Endothelial cell of umbilical vein (primary cell): ENCODE data around the gene SAMD1. TPM values are rescaled to one million over a fixed set of nuclear protein-coding genes. Genes with fewer than 3 reads are reported as not detected.

Experiments
- BruUV-seq: library from RNA; stranded (reverse); fragments of 400-500 nt; replicated peaks from 2 replicates; lab custom pipeline; 2021; lab: Mats Ljungman, UMichigan
- CTCF ChIA-PET: fragments of 300-600, 350-600 bp; sonication (Branson Sonifier 250); formaldehyde crosslinking; loops from one replicate; lab custom pipeline; 2021; ENCODE audit warnings: antibody characterized with exemption, inconsistent platforms; lab: Charles Lee
- POLR2A ChIA-PET: fragments of 300-600, 350-600 bp; sonication (Branson Sonifier 250); formaldehyde crosslinking; loops from one replicate; lab custom pipeline; 2021; ENCODE audit warnings: antibody characterized with exemption, inconsistent platforms; lab: Charles Lee
- DNase-seq: peaks from one replicate; pipeline ENCODE4 v3.0.0-alpha.2; 2011; ENCODE audit warnings: low read depth, low spot score
- FAIRE-seq: peaks from 2 replicates; lab custom pipeline; 2011; peaks lifted over from hg19 to GRCh38; lab: Jason Lieb, UNC
- H2AFZ ChIP-seq: 2 replicates; pipeline ENCODE4 v1.6.0; 2012; ENCODE audit warnings: low read depth, low read length, control low read depth, inconsistent platforms
- H3K27ac ChIP-seq: 2 replicates; pipeline ENCODE4 v1.5.1; 2011; ENCODE audit warnings: low read depth, mild to moderate bottlenecking, control low read depth, low read length, moderate library complexity; ENCODE audit not compliant: insufficient read depth
- H3K27me3 ChIP-seq, 2 experiments: 2 replicates each; pipeline versions ENCODE4 v1.6.0 to v1.6.1; 2011; ENCODE audit warnings: low read length in 2 of 2, mixed read lengths in 1 of 2; ENCODE audit not compliant: control insufficient read depth in 2 of 2, insufficient read depth in 2 of 2
- H3K36me3 ChIP-seq, 2 experiments: 2 replicates in 1 of 2; 3 replicates in 1 of 2; pipeline ENCODE4 v1.5.1; 2011; ENCODE audit warnings: low read length in 2 of 2, mild to moderate bottlenecking in 1 of 2, moderate library complexity in 1 of 2; ENCODE audit not compliant: control insufficient read depth in 2 of 2, insufficient read depth in 2 of 2; ENCODE audit errors: extremely low read depth in 1 of 2
- H3K4me1 ChIP-seq: 3 replicates; pipeline ENCODE4 v1.5.1; 2011; ENCODE audit warnings: mild to moderate bottlenecking, low read length; ENCODE audit not compliant: control insufficient read depth, insufficient read depth; ENCODE audit errors: extremely low read depth
- H3K4me2 ChIP-seq: 2 replicates; pipeline ENCODE4 v1.6.1; 2011; ENCODE audit warnings: low read length, control low read depth, mixed read lengths; ENCODE audit not compliant: insufficient read depth
- H3K4me3 ChIP-seq, 3 experiments: fragments of 200-600 bp in 1 of 3; sonication (generic), shearing (Covaris generic) in 1 of 3; replicated peaks in 1 of 3; 2 replicates each; pipeline ENCODE4 v1.5.1; 2011 to 2016; ENCODE audit warnings: control low read depth in 3 of 3, low read length in 3 of 3, mild to moderate bottlenecking in 2 of 3, inconsistent platforms in 1 of 3, low read depth in 1 of 3, moderate library complexity in 1 of 3; ENCODE audit not compliant: insufficient read depth in 1 of 3
- H3K79me2 ChIP-seq: 2 replicates; pipeline ENCODE4 v1.6.0; 2012; ENCODE audit warnings: low read length, inconsistent platforms; ENCODE audit not compliant: control insufficient read depth, insufficient read depth
- H3K9ac ChIP-seq: replicated peaks from 2 replicates; pipeline ENCODE3; 2011; ENCODE audit warnings: low read length, control low read depth; ENCODE audit not compliant: insufficient read depth; ENCODE audit errors: extremely low read depth
- H3K9me1 ChIP-seq: replicated peaks from 3 replicates; pipeline ENCODE4 v1.6.0; 2011; ENCODE audit warnings: mild to moderate bottlenecking, low read length; ENCODE audit not compliant: control insufficient read depth, insufficient read depth; ENCODE audit errors: extremely low read depth
- H3K9me3 ChIP-seq: replicated peaks from 2 replicates; pipeline ENCODE4 v1.5.1; 2012; ENCODE audit warnings: low read length, inconsistent platforms; ENCODE audit not compliant: control insufficient read depth, insufficient read depth
- H4K20me1 ChIP-seq: replicated peaks from 2 replicates; pipeline ENCODE3; 2011; ENCODE audit warnings: mild to moderate bottlenecking, low read length; ENCODE audit not compliant: control insufficient read depth, insufficient read depth; ENCODE audit errors: extremely low read depth
- CTCF ChIP-seq, 2 donors: IDR thresholded peaks; 1 replicate in 1 of 2; 2 replicates in 1 of 2; pipeline ENCODE4 v1.5.1; 2011; ENCODE audit warnings: low read length in 2 of 2, mild to moderate bottlenecking in 2 of 2, moderate library complexity in 2 of 2, control low read depth in 1 of 2, inconsistent platforms in 1 of 2, low read depth in 1 of 2; ENCODE audit not compliant: insufficient read depth in 1 of 2; ENCODE audit errors: extremely low read depth in 1 of 2
- EZH2 ChIP-seq: IDR thresholded peaks from 2 replicates; pipeline ENCODE4 v1.6.1; 2012; ENCODE audit warnings: borderline replicate concordance, low read depth, mild to moderate bottlenecking, moderate library complexity, low read length, inconsistent platforms; ENCODE audit not compliant: severe bottlenecking
- FOS ChIP-seq: IDR thresholded peaks from 2 replicates; pipeline ENCODE4 v1.6.1; 2011; ENCODE audit warnings: mild to moderate bottlenecking, low read length, moderate library complexity, borderline replicate concordance; ENCODE audit not compliant: insufficient read depth
- GATA2 ChIP-seq: IDR thresholded peaks from 2 replicates; pipeline ENCODE4 v1.7.0; 2011; ENCODE audit warnings: low read depth, mild to moderate bottlenecking, moderate library complexity, mixed read lengths, low read length; ENCODE audit not compliant: insufficient read length, insufficient read depth
- JUN ChIP-seq: IDR thresholded peaks from 2 replicates; pipeline ENCODE4 v1.6.1; 2011; ENCODE audit warnings: borderline replicate concordance, low read depth; ENCODE audit not compliant: insufficient read length, insufficient read depth
- MAX ChIP-seq: IDR thresholded peaks from 2 replicates; pipeline ENCODE4 v1.6.1; 2011; ENCODE audit not compliant: insufficient read depth, insufficient read length
- MYC ChIP-seq: IDR thresholded peaks from one replicate; pipeline ENCODE4 v1.6.1; 2011; ENCODE audit warnings: mild to moderate bottlenecking, low read depth, low read length
- POLR2A ChIP-seq: IDR thresholded peaks from 2 replicates; pipeline ENCODE4 v1.6.1; 2012; ENCODE audit warnings: low read depth, mild to moderate bottlenecking, control low read depth, low read length
- POLR2AphosphoS5 ChIP-seq: IDR thresholded peaks from 2 replicates; pipeline ENCODE4 v1.6.1; 2012; ENCODE audit warnings: low read depth, mild to moderate bottlenecking, control low read depth, low read length, moderate library complexity; ENCODE audit not compliant: insufficient read depth
- dilution Hi-C: fragments of 300-500 bp; cut with MboI; formaldehyde crosslinking; loops from one replicate; pipeline ENCODE4 v1.15.0; 2019; ENCODE audit warnings: low sequenced_read_pairs; ENCODE audit not compliant: extremely low pct_ligation_motif_present
- intact Hi-C: fragments of 100-400 bp; cut with micrococcal nuclease; formaldehyde crosslinking; loops from one replicate; pipeline ENCODE4 v1.10.0; 2022
- polyA plus RNA-seq, 4 experiments: library from polyadenylated mRNA; depleted of rRNA in 3 of 4; stranded (reverse) in 3 of 4; unstranded in 1 of 4; fragments of >200 nt; gene quantifications; 2 replicates each; pipeline versions ENCODE4 v1.2.1 to v1.2.3, GENCODE V29; 2011 to 2012; ENCODE audit warnings: missing spikeins in 1 of 4
- total RNA-seq: library from RNA; stranded (reverse); gene quantifications from 2 replicates; pipeline ENCODE4 v1.2.3, GENCODE V29; 2021

The SAMD1 gene
- total and polyA plus RNA-seq, 2 donors (not counting 3 experiments of a cell fraction or from before 2014, with no cell fraction given): 14.1 to 35.9 TPM

- no peaks in the 10 kb centered on the region for H3K79me2 ChIP-seq
- no peak for FAIRE-seq
- H4K20me1 ChIP-seq: no peaks in the 10 kb centered on the region
- H3K4me2 ChIP-seq: no peak overlapping the region
- H3K9me3 ChIP-seq: no peaks in the 10 kb centered on the region
- no peak overlapping the region for H3K4me3 ChIP-seq
- BruUV-seq: no TSS peak
- no peaks in the 10 kb centered on the region for H3K9me1 ChIP-seq
- ChIA-PET POLR2A (no interaction called here), CTCF (interaction anchor here (1.0 kb wide), 1 partner anchor 10 kb away, joined by 3 read pairs; no protein-coding TSS in a partner anchor)
- peaks cover 7 to 8% of the 10 kb centered on the region in 2 experiments for H3K27me3 ChIP-seq
- H2AFZ ChIP-seq: no peak overlapping the region
- no peaks in the 10 kb centered on the region for H3K36me3 ChIP-seq
- intact Hi-C loops: no loop called here
- no peaks in the 10 kb centered on the region for H3K4me1 ChIP-seq
- DNase-seq: no peak
- dilution Hi-C loops: no loop called here
- H3K9ac ChIP-seq: no peak overlapping the region
- no peak for TF ChIP-seq MYC
- no peak for TF ChIP-seq CTCF (IDR thresholded peaks at IDR 0.05; ENCODE audit: extremely low read depth in 1 of 2, insufficient read depth in 1 of 2, low read depth in 1 of 2, low read length in 2 of 2)
- TF ChIP-seq POLR2AphosphoS5: no peak
- no peak for TF ChIP-seq POLR2A
- no peak for TF ChIP-seq EZH2
- TF ChIP-seq GATA2: no peak
- no peak for TF ChIP-seq JUN
- TF ChIP-seq MAX: no peak
- no peak for TF ChIP-seq FOS
- H3K27ac ChIP-seq: no peak overlapping the region
Measured at GRCh38 chr19:14063105-14063504, 27.4 kb downstream of the SAMD1 start.
